ENCODE data around the gene SLC4A11.

The SLC4A11 gene

DNA sequence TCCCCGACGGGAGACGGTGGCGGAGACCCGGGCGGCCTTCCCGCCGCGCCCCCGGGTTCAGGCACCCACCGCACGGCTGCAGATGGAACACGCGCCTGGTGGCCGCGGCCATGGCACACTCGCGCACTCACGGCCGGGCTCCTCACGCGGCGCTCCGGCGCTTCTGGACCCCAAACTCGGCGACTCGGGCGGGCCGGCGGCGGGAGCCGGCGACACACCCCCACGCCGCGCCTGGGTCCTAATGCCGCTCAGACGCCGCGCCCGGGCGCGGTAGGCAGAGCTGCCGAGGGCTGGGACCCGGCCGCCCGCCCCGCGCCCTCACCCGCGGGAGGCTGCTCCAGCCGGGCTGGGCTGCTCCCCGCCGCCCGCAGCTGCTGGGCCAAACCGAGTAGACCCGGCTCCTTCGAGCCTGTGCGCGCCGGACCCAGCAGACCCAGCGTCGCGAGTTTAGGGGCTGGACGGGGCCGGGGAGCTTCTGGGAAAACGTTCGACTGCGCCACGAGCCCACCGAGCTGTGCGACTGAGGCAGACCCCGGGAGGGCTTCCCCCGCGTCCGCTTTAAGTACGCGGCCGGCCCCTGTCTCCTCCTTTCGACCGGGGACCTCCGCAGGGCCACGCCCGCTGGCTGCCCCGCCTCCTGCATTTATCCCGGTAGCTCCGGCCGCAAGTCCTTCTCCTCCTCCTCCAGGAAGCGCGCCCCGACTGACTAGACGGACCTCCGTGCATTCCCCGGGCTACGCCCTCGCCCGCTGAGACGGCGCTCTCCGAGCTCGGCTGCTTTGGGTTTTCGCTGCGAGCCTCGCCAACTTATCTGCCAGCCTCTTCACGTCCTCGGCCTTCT, at the start of gene SLC4A11:
Gene SLC4A11, minus strand, starts transcription at position 165 of the 841 bp plus-strand sequence. Its CDS starts 53 bp downstream, at position 112.
- DNase-seq (ENCODE audit: low read depth): peak; percentile 70
- peak within 1 kb of the TSS; percentile 21 for H3K4me3 ChIP-seq (ENCODE audit: low read depth, low read length)
- TF ChIP-seq MYC (IDR thresholded peaks at IDR 0.05; ENCODE audit: low read depth, low read length) (peak; percentile 36; the same call in 1 of the 2 replicates), POLR2A (IDR thresholded peaks at IDR 0.05; ENCODE audit: extremely low read depth, insufficient read length) (no peak)
- TF ChIP-seq, protein P1, sequence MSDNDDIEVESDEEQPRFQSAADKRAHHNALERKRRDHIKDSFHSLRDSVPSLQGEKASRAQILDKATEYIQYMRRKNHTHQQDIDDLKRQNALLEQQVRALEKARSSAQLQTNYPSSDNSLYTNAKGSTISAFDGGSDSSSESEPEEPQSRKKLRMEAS (IDR thresholded peaks at IDR 0.05; ENCODE audit: low read depth, low read length): peak; percentile 40

GRCh38 chr20:3283222-3283820, 44.3 kb upstream of the SLC4A11 start:
- no peak for TF ChIP-seq MYC (IDR thresholded peaks at IDR 0.05; ENCODE audit: low read depth, low read length)
- TF ChIP-seq POLR2A (IDR thresholded peaks at IDR 0.05; ENCODE audit: extremely low read depth, insufficient read length): no peak
- TF ChIP-seq, protein P1 (IDR thresholded peaks at IDR 0.05; ENCODE audit: low read depth, low read length): no peak
- TF ChIP-seq, protein P2, sequence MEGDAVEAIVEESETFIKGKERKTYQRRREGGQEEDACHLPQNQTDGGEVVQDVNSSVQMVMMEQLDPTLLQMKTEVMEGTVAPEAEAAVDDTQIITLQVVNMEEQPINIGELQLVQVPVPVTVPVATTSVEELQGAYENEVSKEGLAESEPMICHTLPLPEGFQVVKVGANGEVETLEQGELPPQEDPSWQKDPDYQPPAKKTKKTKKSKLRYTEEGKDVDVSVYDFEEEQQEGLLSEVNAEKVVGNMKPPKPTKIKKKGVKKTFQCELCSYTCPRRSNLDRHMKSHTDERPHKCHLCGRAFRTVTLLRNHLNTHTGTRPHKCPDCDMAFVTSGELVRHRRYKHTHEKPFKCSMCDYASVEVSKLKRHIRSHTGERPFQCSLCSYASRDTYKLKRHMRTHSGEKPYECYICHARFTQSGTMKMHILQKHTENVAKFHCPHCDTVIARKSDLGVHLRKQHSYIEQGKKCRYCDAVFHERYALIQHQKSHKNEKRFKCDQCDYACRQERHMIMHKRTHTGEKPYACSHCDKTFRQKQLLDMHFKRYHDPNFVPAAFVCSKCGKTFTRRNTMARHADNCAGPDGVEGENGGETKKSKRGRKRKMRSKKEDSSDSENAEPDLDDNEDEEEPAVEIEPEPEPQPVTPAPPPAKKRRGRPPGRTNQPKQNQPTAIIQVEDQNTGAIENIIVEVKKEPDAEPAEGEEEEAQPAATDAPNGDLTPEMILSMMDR (IDR thresholded peaks at IDR 0.05; ENCODE audit: low read depth, low read length): no peak
- no peak overlapping the region for H3K4me3 ChIP-seq (ENCODE audit: low read depth, low read length)
- no peak for DNase-seq (ENCODE audit: low read depth)

GRCh38 chr20:3282271-3283221, 43.6 kb upstream of the SLC4A11 start:
- no peak for DNase-seq (ENCODE audit: low read depth)
- TF ChIP-seq, protein P2 (IDR thresholded peaks at IDR 0.05; ENCODE audit: low read depth, low read length): no peak
- no peak for TF ChIP-seq POLR2A (IDR thresholded peaks at IDR 0.05; ENCODE audit: extremely low read depth, insufficient read length)
- TF ChIP-seq, protein P1 (IDR thresholded peaks at IDR 0.05; ENCODE audit: low read depth, low read length): no peak
- no peak for TF ChIP-seq MYC (IDR thresholded peaks at IDR 0.05; ENCODE audit: low read depth, low read length)
- no peak overlapping the region for H3K4me3 ChIP-seq (ENCODE audit: low read depth, low read length)

DNA sequence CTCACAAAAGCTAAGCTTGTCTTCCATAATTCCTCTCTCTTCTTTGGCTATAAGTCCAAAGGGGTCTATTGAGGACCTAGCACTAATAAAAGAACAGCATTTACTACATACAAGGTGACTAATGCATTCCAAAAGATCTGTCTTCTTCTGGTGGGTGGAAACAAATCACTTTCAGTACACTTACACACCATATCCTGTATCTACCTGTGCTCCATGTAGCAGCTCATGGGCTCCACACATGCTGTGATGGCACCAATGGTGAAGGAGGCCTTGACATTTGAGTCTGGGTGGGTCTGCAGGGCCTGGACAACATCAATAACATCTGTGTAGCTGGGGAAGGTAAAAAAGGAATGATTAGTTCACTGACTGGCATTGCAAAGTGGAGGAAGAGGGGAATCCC, 42.4 kb upstream of the SLC4A11 start:
- TF ChIP-seq, protein P1 (IDR thresholded peaks at IDR 0.05; ENCODE audit: low read depth, low read length): no peak
- no peak for TF ChIP-seq POLR2A (IDR thresholded peaks at IDR 0.05; ENCODE audit: extremely low read depth, insufficient read length)
- no peak for TF ChIP-seq MYC (IDR thresholded peaks at IDR 0.05; ENCODE audit: low read depth, low read length)
- no peak for DNase-seq (ENCODE audit: low read depth)
- H3K4me3 ChIP-seq (ENCODE audit: low read depth, low read length): no peak overlapping the region

DNA sequence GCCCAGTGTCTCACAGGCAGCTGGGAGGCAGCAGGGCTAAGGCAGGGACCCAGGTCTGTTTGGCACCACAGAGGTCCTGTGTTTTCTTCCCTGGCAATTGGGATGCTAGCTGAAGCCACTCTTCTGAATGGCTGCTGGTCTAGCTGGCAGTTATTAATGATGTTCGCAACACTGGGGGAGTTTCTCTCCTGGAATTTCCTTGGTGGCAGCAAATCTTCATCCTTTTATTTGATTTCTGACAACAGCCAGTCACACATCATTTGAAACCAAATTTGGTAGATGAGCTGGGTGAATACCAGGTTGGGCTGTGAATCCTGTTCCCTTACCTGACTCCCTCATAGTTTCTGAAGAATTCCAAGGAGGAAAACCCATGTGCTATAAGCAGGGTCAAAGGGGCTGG, 40.8 kb upstream of the SLC4A11 start:
- no peak overlapping the region for H3K4me3 ChIP-seq (ENCODE audit: low read depth, low read length)
- no peak for DNase-seq (ENCODE audit: low read depth)
- TF ChIP-seq, protein P1 (IDR thresholded peaks at IDR 0.05; ENCODE audit: low read depth, low read length): no peak
- no peak for TF ChIP-seq MYC (IDR thresholded peaks at IDR 0.05; ENCODE audit: low read depth, low read length)
- TF ChIP-seq POLR2A (IDR thresholded peaks at IDR 0.05; ENCODE audit: extremely low read depth, insufficient read length): no peak
- TF ChIP-seq, protein P2 (IDR thresholded peaks at IDR 0.05; ENCODE audit: low read depth, low read length): no peak
